Germinal center (tissue), 1 donor: ENCODE measurements around the gene STX8.
A peak's percentile ranks its signal among the peaks of the same experiment; 100 is the strongest.

Experiments
- DNase-seq: peaks from one replicate; pipeline ENCODE4 v3.0.0; 2012; ENCODE audit warnings: mixed read lengths, low spot score

STX8 gene

GRCh38 chr17:9436630-9437029, 139.0 kb downstream of the STX8 start:
- no peak for DNase-seq

DNA sequence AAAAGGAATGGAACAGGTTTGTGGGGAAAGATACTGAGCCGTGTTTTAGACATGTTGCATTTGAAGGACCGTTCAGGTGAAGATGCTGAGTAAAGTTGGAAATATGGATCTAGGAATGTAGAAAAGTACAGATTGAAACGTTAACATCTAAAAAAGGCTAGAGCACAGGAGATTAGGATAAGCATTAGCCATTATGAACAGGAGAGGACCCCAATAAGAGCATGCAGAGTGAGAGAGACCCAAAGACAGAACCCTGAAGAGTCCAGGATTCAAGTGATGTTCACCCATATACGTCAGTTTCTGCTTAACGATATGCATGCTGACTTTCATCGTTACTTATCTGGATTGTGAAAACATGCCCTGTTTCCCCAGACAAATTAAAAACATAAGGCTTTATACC, 140.5 kb downstream of the STX8 start:
- no peak for DNase-seq

DNA sequence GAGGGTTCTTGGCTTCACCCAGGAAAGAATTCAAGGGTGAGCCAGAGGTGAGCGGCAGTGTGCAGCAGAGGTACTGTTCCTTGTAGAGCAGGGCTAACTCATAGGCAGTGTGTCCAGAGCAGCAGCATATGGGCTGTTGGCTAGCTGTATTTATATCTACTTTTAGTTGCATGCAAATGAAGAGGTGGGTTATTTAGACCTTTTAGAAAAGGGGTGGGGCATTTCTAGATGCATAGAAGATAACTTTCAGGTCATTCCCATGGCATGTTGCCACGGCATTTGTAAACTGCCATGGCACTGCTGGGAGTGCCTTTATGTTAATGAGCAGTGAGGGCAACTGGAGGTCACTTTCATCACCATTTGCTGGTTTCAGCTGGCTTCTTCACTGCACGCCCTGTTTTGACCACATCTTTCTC, 141.0 kb downstream of the STX8 start:
- no peak for DNase-seq

DNA sequence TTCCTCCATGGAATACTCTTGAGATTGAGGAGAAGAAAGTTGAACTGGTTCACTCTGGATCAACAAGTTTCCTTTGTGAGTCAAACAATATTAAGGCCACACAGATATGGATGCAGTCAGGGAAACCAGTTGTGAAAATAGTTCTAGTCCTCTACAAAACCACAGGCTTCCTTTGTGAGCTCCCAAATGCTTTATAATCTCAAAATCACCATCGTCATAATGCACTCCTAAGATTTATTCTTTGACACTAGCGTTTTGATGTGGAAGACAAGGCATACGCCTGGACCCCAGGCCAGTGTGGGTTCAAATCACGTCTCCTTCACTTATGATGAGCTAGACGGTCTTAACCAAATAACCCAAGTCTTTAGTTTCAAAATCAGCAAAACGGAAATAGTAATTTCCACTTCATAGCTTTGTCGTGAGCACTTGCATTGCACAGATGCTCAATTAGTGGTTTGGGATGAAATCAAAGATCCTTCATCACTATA, 142.6 kb downstream of the STX8 start:
- no peak for DNase-seq

DNA sequence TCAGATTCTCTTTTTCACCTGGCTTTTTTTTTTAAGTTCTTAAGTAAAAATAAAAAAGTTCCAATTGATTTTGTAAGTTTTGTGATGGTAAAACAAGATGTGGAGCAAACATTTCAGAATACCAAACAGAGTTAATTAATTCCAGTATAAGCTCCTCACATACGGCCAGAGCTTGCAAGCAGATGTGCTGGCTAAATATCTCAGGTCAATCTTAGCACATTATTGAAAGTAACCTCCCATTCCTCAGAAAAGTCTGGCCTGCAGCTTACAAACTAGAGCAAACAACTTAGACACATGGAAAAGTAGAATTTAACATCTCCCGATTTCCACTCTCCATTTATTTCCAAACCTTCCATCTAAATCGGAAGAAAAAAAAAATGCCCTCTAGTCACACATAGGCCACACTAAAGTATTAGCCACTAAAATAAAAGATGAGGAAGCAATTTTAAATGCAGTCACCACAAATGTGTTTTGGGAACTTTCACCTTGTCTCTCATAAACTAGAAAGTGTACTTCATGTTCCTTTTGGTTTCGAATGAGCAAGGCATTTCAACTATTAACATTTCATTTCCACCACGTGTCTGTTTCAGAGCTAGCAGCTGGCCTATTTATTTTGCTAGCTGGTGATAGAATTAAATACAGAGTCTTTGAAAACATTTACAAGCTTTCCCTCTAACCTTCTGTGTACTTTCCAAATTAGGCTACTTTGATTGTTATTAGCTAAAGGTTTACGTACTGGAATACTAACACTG, 143.3 kb downstream of the STX8 start:
- DNase-seq = no peak

DNA sequence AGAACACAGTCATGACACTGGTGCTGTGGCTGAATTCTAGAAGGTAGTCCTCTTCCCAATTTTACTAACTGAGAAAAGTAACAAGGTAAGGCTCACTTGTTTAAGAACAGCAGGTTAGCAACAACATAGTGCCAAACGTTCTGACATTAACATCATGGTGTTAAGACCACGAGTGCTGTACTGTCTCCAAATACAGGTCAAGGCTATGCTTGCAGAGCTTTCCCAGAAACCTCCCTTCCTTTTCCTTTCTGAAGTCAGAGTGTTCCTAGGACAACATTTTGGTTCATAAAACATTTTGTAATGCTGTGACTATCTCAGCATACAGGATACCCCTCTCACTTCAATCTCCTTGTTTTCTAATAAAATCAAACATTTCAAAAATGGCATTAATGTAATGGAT, 144.0 kb downstream of the STX8 start:
- DNase-seq = no peak

DNA sequence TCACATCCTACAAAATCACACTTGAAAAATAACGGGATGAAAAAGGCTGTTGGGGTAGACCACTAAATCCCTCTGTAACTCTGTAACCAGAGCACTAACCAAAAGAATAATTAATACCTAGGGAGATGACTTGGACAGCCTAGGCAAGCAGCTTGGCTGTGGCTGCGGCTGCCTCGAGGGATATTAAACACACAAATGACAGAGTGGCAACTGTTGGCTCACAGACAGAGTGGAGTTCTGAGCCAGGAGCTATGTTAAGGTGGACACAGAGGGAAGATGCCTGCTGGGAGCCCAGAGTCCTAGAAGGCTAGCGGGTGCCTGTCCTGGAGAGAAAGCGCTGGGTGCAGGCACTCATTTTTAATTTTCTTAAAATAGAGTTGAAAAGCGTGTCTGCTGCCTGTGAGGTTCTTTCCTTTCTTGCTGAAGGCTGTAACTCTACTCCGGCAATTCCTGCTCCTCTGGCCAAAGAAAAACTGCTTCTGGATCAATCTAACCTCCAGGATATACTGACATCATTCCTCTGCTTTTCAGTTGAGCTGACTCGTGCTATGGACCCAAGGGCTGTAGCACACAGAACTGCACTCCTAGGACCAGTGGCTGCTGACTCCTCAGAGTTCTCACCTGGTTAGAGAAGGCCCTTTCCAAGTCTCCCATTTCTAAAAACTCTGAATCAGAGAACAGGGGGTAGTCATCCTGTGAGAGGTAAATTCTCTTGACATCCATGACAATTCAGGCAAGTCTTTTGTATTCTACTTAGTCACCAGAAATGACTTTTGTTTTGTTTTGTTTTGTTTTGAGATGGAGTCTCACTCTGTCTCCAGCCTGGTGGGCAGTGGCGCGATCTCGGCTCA, 147.9 kb downstream of the STX8 start:
- no peak for DNase-seq

DNA sequence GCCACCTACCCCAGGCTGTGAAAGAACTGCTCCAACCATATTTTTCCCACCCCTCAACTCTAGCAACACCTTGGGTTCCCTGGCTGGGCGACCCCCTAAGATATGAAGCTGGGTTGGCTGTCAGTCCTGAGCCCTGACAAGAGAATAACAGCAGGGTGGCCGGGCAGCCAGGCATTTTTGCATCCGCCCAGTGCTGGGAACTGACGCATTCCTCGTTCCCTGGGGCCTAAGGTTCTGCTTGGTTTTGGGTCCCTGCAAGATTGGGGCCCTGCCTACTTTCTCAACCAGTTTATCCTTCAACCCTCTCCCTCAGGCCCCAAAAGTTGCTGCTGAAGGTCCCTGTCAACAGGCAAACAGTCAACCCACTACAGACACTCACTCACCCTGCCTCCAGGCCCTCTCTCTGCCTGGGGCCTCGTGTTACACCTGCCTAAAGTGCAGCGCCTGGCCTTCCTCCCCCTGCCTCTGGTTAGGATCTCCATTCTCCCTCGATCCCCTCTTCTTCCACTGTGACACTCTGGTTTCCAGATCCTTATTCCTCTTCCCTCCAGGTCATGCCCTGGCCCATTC, 151.5 kb downstream of the STX8 start:
- DNase-seq = no peak

- DNase-seq = no peak
Observed at GRCh38 chr17:9421525-9421924, 154.1 kb downstream of the STX8 start.

- no peak for DNase-seq
Observed at GRCh38 chr17:9419932-9420453, 155.6 kb downstream of the STX8 start.

DNA sequence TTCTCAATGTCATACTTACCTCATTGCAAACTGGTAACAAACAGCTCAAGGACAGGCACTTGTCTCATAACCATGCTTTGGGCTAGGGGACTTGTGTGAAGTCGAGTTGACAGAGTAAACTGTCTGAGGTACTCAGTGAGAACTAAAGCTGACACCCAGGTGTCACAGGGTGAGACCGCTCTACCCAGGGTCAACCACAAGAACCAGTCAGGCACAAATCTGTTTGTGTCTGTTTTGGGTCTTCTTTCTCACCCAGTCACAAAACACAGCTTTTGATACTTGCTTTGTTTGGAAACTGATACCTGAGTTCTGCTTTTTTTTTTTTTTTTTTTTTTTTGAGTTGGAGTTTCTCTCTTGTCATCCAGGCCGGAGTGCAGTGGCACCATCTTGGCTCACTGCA, 161.1 kb downstream of the STX8 start:
- peak; percentile 62 for DNase-seq

- no peak for DNase-seq
Observed at GRCh38 chr17:9410737-9411136, 164.9 kb downstream of the STX8 start.

DNA sequence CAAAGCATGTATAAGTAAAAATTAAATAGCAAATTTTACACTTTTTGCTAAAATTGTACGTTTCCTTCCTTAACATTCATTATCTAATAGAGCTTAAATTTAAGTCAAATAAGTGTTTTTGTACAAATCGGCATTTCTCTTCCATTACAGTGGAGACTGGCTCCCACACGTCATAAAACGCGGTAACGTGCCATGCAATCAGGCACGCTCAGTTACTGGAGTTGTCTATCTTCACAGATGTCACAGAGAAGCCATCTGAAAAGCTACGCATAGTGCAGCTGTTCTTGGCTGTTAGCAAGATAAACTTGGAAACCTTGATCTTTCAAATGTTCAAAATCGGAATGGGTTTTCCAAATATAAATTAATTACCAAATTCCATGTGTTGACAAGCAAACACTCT, 165.3 kb downstream of the STX8 start:
- DNase-seq = no peak

- no peak for DNase-seq
Observed at GRCh38 chr17:9409878-9410277, 165.7 kb downstream of the STX8 start.

DNA sequence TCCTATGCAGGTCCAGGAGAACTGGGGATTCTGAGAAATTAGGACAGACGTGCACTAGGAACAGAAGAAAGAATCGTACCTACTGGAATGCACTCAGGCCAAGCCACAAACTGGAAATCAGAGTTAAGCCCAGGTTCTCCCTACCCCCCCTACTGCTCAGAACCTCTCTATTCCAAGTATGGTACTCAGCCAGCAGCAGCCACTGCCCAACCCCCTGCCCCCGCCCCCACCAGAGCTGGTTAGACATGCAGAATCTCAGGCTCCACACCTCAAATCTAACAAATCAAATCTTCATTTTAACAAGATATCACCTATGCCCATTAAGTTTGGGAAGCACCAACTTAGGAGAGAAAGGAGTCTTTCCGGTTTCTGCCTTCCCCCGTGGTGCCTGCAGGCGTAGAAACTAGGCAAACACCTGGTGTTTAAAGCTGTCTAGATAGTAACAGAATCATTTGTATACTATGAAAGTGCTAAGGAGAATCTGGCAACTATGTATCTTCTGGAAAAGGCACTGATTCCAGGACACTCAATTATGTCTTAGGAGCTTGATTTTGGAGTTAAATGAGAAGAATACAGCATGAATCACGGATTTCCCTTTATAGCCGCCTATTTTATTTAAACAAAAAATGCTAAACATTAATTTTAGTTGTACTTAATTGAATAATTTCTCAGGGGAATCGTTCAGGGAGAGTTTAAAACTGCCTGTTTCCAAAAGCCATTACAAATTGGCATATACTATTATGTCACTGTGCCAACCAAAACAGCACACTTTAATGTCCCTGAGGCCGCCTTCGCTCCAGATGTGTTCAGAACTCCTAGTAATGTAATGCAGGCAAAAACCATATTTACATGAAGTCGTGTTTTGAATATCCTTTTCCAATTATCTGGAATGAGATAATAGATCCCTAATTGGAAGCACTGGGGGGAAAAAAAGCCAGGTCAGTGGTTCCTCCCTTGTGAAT, 166.5 kb downstream of the STX8 start:
- no peak for DNase-seq

- no peak for DNase-seq
Observed at GRCh38 chr17:9408381-9408780, 167.2 kb downstream of the STX8 start.

- DNase-seq = no peak
Observed at GRCh38 chr17:9406046-9406606, 169.5 kb downstream of the STX8 start.

DNA sequence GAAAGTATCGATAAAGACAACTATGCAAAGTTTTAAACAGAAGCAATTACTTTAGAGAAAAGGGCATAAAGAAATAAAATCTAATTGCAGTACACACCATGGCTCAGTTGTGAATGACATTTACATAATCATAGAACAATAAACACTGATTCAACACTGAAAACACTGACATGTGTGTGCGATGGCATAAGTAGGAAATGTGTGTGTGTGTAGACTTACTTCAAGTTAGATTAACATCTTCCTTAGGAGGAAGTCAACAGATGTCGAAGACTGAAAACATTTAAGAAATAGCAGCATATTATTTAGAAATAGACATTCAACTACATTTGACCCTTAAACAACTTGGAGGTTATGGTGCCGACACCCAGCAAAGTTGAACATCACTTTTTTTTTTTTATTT, 172.4 kb downstream of the STX8 start:
- no peak for DNase-seq

DNA sequence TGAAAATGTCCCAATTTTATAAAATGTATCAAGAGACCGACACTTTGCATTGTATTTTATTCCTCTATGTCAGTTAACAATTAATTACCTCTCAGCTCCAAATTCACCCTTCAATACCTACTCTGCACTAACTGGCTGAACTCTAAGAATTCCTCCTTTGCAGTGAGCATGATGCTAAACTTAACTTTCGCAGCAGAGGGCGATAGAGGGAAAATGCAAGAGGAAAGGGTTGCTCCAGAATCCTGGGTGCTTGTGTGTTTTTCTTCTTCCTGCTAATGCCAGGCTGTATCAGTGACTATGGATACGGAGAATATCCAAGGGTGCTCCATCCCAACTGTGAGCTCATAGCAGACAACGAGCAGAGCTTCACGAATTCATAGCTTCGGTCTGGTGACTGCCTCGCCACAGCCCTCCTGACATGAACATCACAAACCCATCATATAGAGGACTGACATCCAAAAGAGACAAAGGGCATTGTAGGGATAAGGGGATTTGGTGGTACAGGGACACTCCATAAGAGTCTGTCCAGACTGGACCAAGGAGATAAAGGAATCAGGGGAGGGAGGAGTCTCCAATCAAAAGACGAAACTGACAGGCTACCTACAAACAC, 172.9 kb downstream of the STX8 start:
- DNase-seq = peak; percentile 11

DNA sequence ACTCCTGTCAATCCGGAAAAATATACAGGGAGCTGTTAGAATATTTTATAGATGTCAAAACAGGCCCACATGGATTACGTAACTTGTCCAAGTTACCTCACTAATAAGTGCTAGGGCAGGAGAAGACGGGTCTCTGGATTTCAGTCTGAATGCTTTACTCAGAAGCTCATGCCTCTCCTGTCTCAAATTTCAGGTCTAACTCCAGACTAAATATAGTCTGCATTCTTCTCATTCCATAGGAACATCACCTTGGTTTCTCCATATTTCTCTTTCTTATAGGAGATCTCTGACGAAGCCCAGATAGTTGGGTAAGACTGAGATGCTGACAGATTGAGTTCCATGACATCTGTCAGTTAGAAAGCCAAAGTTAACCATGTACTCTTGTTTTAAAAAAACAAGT, 174.2 kb downstream of the STX8 start:
- no peak for DNase-seq

- no peak for DNase-seq
Observed at GRCh38 chr17:9389111-9389527, 186.5 kb downstream of the STX8 start.
